ENCODE results near the gene CNTN5.
A peak's percentile ranks its signal among the peaks of the same experiment; 100 is the strongest.
"Not testable (repeated sequence)": the region's sequence is repeated elsewhere in the genome, so short reads cannot be mapped to it uniquely, and the experiment has no call there.

CNTN5 gene

GRCh38 chr11:99803501-99803900 lies 782.8 kb downstream of the CNTN5 start:
- DNase-seq, result no peak

GRCh38 chr11:99812516-99812915 lies 791.8 kb downstream of the CNTN5 start:
- no peak for DNase-seq

GRCh38 chr11:99814021-99814420 lies 793.3 kb downstream of the CNTN5 start:
- DNase-seq, result no peak

DNA sequence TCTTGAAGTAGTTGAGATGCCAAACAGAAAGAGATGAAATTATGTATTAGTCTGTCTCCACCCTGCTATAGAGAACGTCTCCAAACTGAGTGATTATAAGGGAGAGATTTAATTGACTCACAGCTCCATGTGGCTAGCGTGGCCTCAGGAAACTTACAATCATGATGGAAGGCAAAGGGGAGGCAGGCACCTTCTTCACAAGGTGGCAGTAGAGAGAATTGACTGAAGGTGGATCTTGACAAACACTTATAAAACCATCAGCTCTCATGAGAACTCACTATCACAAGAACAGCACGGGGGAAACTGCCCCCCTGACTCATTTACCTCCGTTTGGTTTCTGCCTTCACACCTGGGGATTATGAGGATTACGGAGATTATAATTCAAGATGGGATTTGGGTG lies 794.0 kb downstream of the CNTN5 start:
- DNase-seq, result no peak

GRCh38 chr11:99818991-99819390 lies 798.2 kb downstream of the CNTN5 start:
- no peak for DNase-seq

DNA sequence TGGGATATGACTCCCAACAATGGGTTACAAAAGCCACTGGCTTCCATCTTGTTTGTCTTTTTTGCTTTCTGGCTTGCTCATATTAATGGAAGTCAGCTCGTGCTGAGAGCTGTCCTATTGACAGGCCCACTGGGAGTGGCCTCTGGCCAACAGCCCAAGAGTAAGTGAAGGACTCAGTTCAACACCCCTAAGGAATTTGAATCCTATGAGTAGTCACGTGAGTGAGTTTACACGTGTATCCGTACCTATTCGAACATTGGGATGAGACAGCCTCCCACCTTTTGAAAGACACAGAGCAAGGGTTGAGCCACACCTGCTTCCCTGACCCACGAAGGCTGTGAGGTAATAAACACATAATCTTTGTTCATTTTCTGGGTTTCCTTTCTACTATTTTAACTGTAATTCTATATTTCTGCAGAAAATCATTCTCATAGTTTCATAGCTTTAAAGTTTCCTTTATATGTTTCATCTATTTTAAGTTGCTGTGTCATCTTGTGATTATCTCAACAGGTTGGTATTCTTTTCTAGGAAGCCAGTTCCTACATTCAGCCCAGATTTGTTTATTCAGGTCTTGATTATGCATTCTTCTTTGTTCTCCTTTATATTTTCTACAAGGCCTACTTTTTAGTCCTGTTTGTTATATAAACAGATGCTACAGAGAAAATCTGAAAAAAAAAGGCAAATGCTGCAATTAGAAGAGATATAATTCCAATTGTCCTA lies 802.3 kb downstream of the CNTN5 start:
- no peak for DNase-seq

DNA sequence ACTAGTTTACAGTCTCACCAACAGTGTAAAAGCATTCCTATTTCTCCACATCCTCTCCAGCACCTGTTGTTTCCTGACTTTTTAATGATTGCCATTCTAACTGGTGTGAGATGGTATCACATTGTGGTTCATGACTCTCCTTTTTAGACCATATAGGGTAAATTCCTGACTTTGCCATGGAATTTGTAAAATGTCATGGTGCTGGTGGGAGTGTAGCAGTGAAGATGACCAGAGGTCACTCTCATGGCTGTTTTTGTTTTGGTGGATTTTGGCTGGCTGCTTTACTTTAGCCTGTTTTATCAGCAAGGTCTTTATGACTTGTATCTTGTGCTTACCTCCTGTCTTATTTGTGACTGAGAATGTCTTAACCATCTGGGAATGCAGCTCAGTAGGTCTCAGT lies 816.0 kb downstream of the CNTN5 start:
- not testable (repeated sequence) for DNase-seq

- no peak for DNase-seq
Measured at GRCh38 chr11:99841885-99842284, 821.1 kb downstream of the CNTN5 start.

DNA sequence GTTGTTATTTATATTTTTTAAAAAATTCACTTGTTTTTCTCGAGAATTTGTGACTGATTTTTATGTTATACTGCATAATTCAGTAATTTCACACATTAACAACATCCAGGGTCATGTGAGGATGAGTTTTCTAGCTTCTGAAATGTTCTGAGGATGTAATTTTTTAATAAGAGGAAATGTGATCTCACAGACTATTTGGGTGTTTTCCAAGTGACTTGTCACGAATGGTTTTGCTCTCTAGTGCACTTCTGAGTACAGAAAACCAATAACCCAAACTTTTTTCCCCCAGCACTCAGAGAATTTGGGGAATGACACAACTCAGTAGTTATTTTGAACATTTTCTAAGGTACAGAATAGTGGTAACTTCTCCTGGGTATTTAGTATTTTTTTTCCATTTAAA lies 845.2 kb downstream of the CNTN5 start:
- DNase-seq, result no peak

DNA sequence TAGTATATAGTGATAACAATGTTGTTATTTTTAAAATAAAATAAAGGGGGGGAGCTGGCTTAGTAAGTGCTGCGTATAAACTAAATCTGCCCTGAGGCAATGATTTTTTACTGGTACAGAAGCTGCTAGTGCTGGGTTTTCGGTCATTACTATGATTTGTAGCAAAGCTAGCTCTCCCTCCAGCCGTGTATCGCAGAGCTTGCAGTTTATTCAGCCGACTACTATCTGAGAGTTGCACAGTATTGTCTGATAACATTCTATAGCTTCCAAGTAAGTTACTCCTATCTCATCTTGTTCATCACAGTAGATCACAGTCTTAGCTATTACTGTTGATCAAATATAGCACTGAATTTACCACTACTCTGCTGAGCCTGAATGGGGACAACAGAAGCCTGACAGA lies 860.9 kb downstream of the CNTN5 start:
- no peak for DNase-seq

- DNase-seq, result no peak
Measured at GRCh38 chr11:99884750-99885149, 864.0 kb downstream of the CNTN5 start.

- DNase-seq, result no peak
Measured at GRCh38 chr11:99887481-99887880, 866.7 kb downstream of the CNTN5 start.

DNA sequence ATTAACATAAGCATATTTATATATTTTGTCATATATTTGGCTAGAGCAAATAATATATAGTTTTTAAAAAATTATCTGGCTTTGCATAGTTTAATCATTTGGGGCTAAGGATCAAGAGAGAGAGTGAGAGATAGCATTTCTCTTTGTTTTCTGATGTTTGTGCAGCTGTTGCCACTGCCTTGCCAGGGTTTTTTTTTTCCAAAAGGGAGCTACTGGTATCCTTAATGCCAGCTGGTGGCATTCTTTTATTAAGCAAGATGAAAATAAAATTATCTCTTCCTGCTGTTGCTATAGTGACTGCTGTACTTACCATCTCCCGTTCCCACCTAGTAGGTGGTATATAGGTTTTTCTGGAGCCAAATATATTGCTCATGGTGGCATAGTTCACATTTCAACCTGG lies 873.1 kb downstream of the CNTN5 start:
- peak; percentile 76 for DNase-seq

- DNase-seq, result no peak
Measured at GRCh38 chr11:99901175-99901574, 880.4 kb downstream of the CNTN5 start.

- no peak for DNase-seq
Measured at GRCh38 chr11:99911116-99911515, 890.4 kb downstream of the CNTN5 start.

DNA sequence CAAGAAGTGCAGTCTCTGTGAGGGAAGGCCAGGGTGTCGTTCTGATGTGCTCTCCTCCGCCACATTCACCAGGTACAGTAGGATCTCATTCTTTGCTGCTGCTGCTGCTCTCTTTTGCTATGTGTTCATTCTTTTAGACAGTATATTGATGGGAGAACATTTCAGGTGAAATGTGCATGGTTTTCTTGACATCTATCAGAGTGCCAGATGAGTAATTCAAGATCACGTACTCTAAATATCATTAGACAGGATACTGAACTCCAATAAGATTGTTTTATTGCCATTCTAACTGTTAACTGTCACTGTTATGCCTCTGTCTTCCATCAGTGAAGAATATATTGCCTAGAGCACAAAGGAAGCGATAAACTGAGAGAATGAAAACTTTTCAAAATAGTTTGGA lies 895.3 kb downstream of the CNTN5 start:
- DNase-seq, result no peak

- DNase-seq, result no peak
Measured at GRCh38 chr11:99918761-99919160, 898.0 kb downstream of the CNTN5 start.

DNA sequence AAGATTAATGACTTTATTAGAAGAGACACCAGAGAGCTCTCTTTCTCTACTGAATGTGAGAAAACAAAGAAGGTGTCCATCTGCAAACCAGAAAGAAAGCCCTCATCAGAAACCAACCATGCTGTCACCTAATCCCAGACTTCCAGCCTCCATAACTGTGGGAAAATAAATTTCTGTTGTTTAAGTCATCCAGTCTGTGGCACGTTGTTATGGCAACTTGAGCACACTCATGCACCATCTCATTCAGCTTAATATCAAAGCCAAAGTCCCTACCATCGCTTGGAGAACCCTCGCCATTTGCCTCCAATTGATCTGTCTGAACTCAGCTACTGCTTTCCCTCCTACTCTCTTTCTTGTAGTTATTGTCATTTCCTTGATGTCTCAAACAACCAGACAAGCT lies 900.2 kb downstream of the CNTN5 start:
- no peak for DNase-seq

DNA sequence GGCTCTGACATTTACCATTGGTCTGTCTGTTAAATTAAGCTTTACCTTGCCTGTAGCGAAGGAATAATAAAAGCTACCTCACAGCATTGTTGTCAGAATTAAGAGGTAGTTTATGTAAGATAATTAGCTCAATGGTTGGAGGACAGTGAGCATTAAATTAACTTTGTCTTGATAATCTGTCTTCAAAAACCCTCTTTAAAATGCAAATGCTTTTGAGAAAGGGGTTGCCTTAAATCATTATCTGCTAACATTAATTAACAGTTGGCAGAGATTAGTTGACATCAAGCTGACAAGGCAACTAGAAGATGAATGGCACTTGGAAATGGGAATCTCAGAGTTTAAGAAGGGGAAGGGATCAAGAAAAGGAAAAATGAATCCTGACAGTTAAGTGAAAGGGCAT lies 905.2 kb downstream of the CNTN5 start:
- no peak for DNase-seq

- DNase-seq, result no peak
Measured at GRCh38 chr11:99932684-99933083, 911.9 kb downstream of the CNTN5 start.

- DNase-seq, result no peak
Measured at GRCh38 chr11:99934008-99934407, 913.3 kb downstream of the CNTN5 start.

DNA sequence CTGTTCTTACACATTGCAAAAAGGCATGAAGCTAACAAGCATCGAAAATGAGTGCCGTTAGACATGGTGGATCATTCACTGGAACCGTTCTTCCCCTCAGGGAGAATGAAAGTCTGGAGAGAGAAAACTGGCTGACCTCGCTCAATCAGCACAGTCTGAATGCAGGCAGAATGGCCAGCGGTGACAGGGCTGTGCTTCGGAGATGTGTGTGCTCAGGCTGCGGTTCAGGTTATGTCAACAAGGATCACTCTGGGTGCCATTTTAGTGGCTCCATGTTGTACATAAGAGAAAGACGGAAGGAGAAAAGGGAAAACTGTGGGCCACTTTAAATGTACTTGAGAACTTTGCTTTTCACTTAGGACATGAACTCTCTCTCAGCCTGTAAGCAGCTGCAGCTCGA lies 916.6 kb downstream of the CNTN5 start:
- DNase-seq, result no peak

- DNase-seq, result no peak
Measured at GRCh38 chr11:99952816-99953215, 932.1 kb downstream of the CNTN5 start.

GRCh38 chr11:99960536-99960935 lies 939.8 kb downstream of the CNTN5 start:
- DNase-seq, result no peak

DNA sequence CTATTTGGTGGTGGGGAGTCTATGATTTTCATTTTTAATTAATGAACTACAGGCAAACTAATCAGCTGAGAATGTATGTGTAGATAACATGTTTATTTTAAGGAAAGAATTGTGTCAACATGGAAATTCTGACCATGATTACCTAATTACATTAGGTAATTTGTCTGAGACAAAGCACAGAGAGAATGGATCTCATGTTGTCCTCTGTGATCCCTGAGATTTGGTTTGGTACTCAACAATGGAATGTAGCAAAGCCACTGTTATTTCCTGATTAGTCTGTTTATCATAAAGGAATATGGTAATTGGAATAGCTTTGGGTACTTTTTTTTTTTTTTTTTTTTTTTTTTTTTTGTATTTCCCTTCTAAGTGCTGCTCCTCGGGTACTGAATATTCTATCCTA lies 947.6 kb downstream of the CNTN5 start:
- no peak for DNase-seq

- no peak for DNase-seq
Measured at GRCh38 chr11:99973993-99974392, 953.2 kb downstream of the CNTN5 start.

All from NCI-H1092 treated with DMSO at 0.1 percent for 48 hours (cell line).